HG02588 (cell line): ENCODE measurements around the gene VPS13D.

Source experiments
- ATAC-seq: cut with Tn5 transposase; IDR thresholded peaks from one replicate; pipeline ENCODE4 v1.9.1; 2021; ENCODE audit warnings: mild to moderate bottlenecking, moderate library complexity; ENCODE audit not compliant: unreplicated experiment

Gene VPS13D

DNA sequence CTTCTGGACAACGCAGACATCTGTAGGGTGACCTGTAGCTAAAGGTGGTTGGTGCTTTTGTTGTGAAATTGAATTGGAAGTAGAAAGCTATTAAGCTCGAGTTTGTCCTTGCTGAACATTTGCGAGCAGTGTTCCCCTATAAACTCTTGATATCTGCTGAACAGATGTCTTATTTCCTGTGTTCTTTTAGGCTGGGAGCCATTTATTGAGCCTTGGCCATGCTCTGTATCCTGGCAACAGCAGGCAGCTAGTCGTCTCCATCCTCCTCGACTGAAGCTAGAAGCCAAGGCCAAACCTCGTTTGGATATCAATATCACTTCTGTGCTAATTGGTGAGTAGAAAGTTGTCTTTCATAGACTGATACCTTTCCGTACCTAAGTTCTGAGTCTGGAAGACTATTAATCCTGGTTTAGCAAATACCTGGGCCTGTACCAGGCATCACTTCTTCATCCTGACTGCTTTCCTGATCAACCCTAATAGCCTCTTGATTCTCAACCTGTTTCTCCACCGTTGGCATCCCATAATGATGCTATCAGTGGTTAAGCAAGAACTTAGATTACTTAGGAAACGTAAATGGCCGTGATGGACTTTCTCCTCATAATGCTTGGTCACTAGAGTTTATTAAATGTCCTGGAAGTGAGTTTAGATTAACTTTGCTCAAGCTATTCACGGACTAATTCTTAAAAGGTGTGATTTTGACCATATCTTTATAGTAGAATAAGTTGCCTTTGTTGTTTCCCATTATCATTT is 103.4 kb downstream of the VPS13D start:
- no peak for ATAC-seq

DNA sequence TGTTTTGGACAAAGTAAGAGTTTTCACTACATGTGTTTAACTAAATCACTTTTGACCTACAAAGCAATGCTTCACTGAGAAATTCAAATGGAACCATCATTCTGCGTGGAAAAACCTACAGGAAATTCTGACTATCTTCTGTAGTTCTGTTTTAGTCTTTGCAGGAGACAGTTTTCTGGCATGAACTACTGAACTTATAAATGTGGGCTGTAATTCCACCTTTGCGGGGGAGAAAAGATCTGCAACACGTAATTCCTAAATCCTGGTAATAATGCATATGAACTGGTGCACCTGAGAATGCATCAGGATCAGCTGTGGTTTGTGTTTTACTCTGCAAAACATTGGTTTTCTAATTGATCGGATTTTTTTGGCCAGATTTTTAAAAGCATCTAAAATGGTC is 106.0 kb downstream of the VPS13D start:
- no peak for ATAC-seq

DNA sequence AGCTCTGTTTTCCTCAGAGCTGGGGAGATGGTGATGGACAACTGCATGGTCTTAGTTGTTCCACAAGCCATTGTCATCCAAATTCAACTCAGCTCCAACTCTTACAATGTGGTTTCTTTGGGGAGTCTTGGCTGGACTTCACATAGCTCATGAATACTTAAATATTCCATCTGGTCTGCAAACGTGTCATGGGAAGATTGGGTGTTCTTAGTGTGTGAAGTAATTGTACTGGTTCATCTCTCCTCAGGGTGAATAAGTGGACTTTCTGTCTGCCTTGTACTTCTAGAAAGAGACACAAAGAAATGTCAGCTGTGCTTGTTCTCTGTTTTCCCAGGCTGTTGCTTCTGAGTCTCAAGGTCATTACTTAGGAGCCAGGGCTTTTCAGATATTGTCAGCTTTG is 106.6 kb downstream of the VPS13D start:
- no peak for ATAC-seq

DNA sequence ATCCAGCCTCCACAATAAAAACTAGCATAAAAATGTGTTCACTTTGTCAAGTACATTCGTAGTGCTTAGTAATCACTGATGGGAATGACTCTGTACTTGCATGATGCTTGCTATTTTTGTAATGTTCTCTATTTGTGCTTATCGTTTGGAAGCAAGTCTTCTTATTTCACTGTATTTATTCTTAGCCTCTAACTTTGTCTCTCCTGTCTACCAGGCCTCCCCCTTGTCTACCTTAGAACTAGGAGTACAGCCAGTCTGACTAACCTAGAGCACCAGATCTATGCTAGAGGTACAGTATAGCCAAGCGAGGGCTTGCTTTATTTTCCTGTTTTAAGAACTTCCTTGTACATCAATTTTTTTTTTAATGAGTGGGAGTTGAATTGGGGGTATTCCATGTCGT is 108.2 kb downstream of the VPS13D start:
- no peak for ATAC-seq

DNA sequence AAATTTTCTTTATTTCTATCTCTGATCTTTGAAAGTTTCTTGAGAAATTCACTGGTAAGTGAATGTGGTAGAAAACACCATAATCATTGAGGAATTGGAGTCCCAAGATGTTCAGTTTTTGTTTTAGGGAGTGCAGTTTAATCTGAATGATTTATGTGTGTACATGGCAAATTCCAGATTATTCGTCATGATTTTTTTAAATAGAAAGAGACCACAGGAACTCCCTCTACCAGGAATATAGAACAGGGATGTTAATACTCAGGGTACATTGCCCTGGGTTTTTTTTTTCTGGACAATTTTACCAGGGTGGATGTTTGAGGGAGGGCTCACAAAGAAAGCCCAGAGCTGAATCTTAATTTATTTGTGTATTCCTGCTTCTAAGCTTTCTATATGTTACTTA is 109.0 kb downstream of the VPS13D start:
- no peak for ATAC-seq

DNA sequence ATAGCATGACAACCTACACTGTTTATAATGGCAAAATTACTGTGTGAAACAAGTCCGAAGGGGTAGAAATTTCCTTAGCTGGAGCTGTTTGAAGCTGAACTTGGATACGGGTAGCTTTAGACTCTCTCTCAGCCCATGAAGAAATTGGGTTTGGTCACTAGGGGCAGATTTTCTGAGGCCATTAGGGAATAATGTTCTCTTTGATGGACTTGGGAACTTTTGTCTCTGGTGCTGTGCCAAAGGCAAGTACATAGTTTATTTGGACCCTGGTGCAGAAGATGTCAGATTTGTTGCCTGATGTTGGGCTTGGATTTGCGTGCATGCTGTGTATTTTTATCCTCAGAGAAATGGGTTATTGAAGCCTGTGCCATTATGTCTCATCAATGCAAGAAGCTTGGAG is 109.6 kb downstream of the VPS13D start:
- ATAC-seq, result no peak

DNA sequence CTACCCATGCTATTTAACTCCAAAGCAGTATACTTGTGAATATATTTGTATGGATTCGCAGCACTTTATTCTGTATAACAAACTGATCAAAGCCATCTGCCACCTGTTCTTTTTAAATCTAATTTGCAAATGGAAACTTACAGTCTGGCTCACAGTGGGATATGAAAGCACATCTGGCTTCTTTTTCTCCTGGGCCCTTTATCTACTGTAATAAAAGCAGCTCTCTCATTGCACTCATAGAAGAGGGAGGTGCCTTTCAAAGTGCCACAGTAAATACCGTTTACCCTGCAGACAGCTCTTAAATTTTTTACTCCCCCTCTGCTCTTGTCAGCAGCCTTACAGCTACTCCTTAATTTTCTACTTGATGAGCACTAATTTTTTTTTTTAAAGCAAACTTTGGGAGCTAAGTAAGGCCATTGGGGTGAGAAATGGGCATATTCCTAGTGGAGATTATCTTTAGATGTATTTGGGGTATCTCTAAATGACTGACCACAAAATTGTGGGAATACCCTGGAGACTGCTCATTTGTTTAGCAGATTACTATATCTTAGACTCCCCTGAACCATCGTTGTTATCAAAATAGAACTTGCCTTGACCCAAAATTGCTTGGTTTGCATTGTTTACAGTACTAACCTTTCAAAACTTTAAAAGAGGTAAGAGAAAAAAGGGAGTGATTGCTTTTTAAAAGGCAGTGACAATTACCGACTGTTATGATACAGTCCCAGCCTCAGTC is 110.1 kb downstream of the VPS13D start:
- ATAC-seq, result no peak

DNA sequence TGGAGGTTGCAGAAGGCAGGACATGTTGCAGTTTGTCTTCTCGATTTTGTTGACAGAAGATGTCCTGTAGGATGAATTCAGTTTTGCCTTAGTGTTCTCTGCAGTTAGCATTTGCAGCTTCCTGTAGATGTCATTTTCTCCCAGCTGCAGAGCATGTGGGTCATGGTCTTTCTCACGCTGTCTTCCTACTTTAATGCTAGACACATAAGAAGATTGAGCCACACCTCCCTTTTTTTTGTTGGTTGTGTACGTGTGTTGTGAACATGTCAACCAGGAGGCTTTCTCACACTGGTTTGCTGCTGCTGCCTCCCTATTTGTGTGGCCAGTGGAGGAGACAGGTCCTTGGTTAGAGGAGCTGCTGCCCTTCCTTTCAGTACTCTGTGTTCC is 110.7 kb downstream of the VPS13D start:
- ATAC-seq, result no peak

DNA sequence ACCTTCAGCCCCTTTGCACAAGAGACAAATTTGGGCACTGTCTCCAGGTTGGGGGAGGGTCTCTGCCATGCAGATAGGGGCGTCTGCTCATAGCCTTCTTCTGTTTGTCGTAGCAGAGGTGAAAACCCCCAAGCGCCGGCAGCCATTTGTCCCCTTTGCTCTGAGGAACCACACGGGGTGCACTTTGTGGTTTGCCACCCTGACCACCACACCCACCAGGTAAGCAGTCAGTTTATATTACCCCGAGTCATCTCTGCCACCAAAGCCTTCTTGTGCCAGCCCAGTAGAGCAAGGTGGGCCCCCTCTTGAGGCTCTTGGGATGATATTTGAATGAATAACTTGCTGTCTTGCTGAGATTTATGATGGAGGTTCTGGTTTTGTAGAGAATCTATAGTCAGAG is 111.8 kb downstream of the VPS13D start:
- no peak for ATAC-seq

DNA sequence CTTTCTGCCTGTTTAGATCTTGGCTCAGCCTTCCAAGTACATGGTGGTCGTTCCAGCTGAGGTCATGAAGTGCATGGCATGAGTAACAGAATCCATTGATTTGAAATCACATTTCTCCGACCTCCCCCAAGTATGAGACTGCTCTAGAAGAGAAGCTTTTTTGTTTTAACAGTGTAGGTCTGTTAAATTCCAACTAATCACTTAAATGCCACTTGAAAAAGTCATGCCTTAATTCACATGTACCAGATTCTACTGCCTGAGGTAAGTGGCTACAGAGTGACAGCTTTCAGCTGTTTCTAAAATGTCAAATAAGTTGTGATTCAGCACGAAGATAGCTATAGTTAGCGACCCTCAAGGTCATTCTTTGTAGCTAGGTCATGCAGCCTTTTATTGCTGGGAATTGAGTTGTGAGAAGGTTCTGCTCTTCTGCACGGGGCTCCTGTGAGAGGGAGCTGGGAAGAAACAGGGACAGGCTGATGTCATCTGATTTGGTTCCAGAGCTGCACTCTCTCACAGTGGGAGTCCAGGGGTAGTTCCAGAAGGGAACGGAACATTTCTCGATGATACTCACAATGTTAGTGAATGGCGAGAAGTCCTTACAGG is 112.7 kb downstream of the VPS13D start:
- ATAC-seq, result no peak

DNA sequence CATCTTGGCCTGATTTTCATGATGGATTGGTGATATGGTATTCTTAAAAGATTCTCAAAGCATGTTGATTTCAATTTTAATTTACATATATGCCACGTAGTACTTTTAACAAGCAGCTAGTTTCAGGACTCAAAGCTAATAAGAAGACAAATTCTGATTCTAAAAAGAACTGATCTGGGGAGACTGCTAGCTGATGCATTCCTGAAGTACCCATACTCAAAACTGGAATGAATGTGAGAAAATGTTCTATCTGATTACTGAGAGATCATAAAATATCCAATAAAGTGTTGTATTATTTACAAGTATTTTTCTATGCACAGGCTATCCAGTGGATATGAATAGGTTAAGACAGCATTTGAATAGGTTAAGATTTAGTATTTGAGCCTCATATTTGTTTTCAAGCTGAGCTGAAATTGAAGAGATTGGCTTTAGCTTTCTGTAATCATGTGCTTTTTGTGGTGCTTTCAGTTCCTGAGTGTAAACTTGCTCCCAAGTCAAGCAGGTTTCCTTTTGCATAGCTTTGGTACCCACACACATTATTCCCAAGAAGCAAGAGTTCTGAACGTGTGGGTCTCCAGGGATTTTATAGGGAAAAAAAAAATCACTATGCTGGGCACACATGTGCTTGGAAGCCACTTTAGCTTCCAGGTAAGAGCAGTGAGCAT is 114.1 kb downstream of the VPS13D start:
- no peak for ATAC-seq

DNA sequence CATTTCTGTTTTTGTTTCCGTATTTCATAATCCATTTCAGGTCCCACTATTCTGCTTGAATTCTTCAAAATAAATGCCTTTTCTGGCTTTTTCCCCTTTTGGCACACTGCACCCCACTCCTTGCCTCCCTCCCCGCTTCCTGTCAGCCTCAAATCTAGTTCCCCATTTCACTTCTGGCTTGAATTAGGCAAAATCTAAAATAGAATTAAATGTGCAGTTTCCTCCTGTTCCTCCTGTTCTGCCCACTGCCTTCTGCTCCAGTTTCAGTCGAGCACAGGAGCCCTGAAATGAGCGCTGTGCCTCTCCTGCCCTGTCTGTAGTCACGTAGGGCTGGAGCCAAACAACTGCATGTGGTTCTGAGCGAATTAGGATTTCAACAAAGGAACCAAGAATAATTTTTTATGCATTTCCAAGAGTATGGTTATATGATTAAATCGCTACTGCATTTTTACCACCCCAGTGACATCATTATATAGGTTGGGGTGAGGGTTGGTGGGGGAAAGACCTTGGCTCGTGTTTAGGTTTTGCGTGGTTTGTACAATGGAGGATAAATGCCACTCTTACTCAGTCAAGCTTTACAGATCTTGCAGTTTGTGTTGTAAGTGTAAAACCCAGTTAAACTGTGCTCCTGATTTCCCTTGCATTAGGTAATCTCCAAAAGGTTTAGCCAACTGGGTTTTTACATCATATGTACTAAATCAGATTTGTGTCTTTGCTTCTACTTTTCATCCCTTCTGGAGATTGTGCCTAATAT is 114.9 kb downstream of the VPS13D start:
- no peak for ATAC-seq

DNA sequence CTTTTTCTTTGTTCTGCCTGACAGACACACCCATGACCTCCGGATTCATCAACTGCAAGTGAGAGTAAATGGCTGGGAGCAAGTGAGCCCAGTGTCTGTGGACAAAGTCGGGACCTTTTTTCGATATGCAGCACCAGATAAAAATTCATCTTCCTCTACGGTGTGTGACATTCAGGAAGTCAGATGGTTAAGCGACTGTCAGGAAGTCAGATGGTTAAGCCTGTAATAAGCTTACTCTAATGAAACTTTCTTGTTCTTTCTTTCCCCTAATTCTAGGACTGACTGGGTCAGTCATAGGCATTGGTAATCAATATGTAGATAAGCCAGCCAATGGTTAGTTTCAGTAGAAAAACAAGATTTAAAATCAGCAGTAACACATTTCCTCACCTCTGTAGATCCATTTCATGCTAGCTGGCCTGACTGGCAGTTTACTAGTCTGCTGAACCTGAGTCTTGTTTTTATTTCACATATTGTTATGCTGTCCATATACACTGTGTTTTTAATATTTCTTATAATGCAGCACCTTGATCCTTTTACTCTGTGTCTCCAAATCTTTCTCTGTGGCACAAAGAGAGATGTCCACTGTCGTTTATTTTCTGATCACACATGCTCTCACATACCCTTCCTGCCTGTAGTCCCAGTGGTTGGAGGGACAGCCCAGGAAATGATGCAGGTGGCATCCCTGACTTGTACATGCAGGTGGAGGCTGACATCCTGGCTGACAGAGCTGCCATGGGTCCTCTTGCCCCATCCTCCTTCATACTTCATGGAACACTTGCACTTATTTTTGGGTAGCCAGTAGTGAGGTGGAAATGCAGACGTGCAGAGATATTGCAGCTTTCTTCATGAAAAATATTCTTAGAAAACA is 115.8 kb downstream of the VPS13D start:
- ATAC-seq, result no peak

DNA sequence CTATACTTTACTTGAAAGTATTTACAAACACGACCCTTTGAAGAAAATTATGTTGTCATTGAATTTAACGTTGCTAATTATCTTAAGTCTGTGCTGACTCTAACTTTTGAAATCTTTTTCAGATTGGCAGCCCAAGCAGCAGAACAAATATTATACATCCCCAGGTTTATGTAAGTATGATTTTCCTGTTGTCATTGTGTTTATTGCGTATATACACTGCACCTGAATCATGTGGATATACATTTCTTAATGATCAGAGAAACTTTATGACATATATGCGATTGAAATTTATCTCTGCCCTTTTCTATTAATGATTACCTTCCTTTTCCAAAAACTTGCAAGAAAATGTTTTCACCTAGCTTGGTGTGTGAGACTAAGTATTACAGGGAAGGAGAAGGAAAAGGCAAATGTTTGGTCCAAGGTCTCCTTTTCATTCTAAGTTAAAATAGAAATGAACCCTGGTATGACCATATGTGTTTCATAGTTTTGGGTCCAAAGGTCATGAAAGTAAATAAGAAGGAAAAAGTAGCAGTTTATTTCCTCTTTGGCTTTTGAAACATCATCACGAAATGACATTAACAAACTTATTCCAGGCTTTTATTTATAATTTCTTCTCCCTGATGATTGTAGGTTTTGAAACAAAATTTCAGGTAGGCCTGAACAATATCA is 116.8 kb downstream of the VPS13D start:
- ATAC-seq, result no peak

DNA sequence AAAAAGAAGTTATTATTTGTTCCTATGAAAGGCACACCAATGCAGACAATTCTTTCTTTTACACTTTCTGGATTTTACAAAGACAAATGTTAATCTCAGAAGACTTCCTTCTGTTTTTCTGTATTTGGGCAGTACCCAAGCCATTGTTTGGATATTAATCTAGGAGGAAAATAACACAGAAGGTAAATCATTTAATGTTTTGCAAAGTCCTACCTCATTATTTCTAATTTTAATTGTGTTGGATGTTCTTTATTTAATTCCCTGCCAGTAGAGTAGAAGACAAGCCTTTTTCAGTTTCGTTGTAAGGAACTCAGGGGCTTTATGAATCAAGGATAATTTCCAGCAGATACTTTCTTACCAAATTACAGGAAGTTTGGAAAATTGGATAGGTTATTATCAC is 118.3 kb downstream of the VPS13D start:
- no peak for ATAC-seq

DNA sequence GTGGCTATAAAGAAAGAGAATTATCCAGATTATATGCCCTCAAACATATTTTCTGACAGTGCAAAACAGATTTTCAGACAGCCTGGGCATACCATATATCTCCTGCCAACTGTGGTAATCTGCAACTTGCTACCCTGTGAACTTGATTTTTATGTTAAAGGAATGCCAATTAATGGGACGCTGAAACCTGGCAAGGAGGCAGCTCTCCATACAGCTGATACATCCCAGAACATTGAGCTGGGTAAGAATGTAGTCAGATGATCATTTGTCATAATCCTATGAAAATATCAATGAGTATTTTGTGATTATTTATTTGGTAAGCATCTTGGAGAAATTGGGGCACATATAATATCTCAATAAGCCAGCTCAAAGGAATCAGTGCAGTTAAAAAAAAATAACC is 124.2 kb downstream of the VPS13D start:
- no peak for ATAC-seq

DNA sequence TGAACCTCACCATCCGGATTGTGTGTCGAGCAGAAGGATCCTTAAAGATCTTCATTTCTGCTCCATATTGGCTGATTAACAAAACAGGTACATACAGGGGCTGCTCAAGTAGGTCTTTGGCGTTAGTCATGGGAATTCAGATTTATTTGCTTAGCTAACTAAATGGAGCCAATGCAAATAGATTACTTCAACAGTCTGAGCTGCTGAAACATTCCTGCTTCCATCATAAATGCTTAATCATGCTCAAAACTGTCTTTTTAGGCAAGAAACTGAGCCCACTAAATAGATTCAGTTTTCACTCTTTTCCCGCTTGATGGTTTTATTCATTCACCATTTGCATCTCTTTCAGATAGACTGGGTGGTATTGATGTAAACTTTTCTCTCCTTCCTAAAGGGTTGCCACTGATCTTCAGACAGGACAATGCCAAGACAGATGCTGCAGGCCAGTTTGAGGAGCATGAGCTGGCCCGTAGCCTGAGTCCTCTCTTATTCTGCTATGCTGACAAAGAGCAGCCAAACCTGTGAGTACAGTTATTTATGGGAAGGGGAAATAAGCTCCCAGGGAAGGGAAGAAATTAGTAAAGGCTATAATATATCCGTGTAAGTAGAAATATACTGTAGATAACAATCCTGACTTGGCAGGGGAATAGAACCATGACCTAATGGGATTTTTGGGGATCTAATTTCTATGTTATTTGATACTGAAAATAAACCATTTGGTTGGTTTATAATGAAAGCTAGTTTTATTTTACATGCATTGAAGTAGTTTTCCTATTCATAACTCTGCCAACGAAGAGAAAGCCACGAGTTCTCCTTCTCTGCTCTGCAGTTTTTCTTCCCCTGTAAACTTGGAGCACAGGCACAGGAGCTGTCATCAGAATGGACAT is 126.4 kb downstream of the VPS13D start:
- no peak for ATAC-seq

DNA sequence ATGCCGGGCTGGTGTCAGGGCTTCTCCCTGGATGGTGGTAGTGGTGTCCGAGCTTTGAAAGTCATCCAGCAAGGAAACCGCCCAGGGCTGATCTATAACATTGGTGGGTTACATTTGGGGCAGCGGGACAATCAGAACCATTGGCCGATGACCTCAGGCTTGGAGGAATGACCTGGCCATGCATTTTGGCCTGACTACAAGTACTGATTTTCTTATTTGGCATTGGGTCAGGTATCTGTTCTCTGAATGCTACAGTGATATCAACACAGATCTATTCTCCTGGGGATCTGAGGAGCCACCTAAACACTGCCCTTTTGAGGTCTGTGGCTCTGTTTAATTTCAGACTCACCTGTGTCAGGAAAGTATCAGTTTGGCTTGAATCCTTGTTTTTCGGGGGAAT is 128.7 kb downstream of the VPS13D start:
- ATAC-seq, result no peak
